ENCODE measurements around the gene METTL22. TPM values are rescaled to one million over a fixed set of nuclear protein-coding genes. Genes with fewer than 3 reads are reported as not detected.

METTL22 gene
- total RNA-seq, 4 donors from 2014 or later = 14.4 to 31.9 (median 24.8) TPM

DNA sequence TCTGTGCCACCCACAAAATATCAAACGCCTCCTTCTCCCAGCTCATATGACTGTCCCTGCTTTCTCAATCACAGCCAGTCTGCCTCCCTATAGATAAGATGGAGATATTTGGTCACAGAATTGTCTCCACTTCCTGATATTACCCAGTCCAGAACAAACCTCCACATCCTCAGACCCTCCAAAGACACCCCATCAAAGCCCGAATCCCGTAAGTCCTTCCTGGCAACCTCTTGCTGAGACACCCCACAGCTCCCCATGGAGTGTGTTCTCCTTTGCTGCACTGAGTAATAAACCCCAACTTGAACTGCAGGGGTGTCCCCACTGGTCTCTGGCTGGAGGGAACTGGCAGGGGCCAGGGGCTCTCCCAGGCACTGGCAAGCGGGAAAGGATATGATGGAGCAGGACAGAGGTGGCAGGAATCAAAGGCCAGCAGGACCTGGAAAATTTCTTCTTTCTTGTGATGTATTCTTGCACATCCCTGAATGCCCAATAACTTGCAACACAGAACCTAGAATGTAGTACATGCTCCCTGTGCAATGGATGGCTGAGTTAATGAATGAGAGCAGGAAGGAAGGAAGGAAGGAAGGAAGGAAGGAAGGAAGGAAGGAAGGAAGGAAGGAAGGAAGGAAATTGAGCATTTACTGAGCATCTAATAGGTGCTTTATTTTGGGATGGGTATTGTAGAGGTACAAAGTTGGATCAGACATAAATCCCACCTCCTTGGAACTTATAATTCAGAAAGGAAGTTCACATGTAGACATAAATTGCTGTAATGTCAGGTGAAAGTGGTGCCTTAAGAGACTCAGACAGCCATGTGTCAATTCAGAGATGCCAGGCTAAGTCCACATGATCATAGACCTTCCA, 45.1 kb upstream of the METTL22 start:
- TF ChIP-seq POLR2A (IDR thresholded peaks at IDR 0.05) = no peak
- no peak for TF ChIP-seq POLR2AphosphoS5 (IDR thresholded peaks at IDR 0.05)
- TF ChIP-seq CTCF (IDR thresholded peaks at IDR 0.05) = no peak
- no peak for TF ChIP-seq EP300 (IDR thresholded peaks at IDR 0.05)
- no peak overlapping the region for H3K4me3 ChIP-seq
- 76 to 85% methylated on average over 3 to 4 of the region's 4 CpGs for WGBS, 2 donors (ENCODE audit: low coverage in 1 of 2)
- H3K36me3 ChIP-seq = no peaks in the 10 kb centered on the region
- ATAC-seq = no peak
- H3K9me3 ChIP-seq = no peaks in the 10 kb centered on the region
- H3K4me1 ChIP-seq = no peaks in the 10 kb centered on the region
- H3K27ac ChIP-seq = no peak overlapping the region
- peaks cover 65% of the 10 kb centered on the region for H3K27me3 ChIP-seq

DNA sequence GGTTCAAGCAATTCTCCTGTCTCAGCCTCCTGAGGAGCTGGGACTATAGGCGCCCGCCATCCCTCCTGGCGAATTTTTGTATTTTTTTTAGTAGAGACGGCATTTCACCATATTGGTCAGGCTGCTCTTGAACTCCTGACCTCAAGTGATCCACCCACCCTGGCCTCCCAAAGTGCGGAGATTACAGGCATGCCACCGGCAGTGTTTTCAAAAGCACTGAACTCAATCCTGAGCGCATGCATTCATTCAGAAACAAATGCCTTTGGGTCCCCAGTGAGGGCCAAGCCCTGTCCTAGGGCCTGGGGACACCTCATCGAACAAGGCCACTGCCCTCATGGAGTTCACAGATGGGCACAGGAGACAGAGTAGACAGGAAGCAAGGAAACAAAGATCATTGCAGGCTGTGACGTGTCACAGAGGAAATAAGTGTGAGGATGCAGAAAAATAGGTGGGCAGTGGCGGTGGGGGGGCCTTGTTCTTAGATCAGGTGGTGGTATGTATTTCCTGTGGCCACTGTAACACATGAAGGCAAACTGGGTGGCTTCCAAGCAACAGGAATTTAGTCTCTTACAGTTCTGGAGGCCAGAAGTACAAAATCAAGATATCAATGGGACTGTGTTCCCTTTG, 43.7 kb upstream of the METTL22 start:
- no peak overlapping the region for H3K4me3 ChIP-seq
- WGBS, 2 donors (ENCODE audit: low coverage in 1 of 2) = 54 to 75% methylated on average over 2 to 5 of the region's 10 CpGs
- ATAC-seq = no peak
- H3K4me1 ChIP-seq = no peaks in the 10 kb centered on the region
- H3K27ac ChIP-seq = no peak overlapping the region
- no peaks in the 10 kb centered on the region for H3K9me3 ChIP-seq
- H3K27me3 ChIP-seq = peaks cover 56% of the 10 kb centered on the region
- TF ChIP-seq EP300 (IDR thresholded peaks at IDR 0.05) (no peak), POLR2AphosphoS5 (IDR thresholded peaks at IDR 0.05) (no peak), POLR2A (IDR thresholded peaks at IDR 0.05) (no peak), CTCF (IDR thresholded peaks at IDR 0.05) (no peak)
- no peaks in the 10 kb centered on the region for H3K36me3 ChIP-seq

GRCh38 chr16:8579559-8579958, 41.9 kb upstream of the METTL22 start:
- TF ChIP-seq CTCF (IDR thresholded peaks at IDR 0.05) (no peak), POLR2A (IDR thresholded peaks at IDR 0.05) (no peak), POLR2AphosphoS5 (IDR thresholded peaks at IDR 0.05) (no peak), EP300 (IDR thresholded peaks at IDR 0.05) (no peak)
- Histone ChIP-seq H3K9me3 (no peaks in the 10 kb centered on the region), H3K36me3 (no peaks in the 10 kb centered on the region), H3K27ac (no peak overlapping the region), H3K4me3 (no peak overlapping the region), H3K27me3 (peaks cover 50% of the 10 kb centered on the region), H3K4me1 (no peaks in the 10 kb centered on the region)
- ATAC-seq = no peak
- 76% methylated on average over 9 of the region's 9 CpGs; no CpG with 5 or more reads in 1 of the 2 donors for WGBS, 2 donors (ENCODE audit: low coverage in 1 of 2)

- TF ChIP-seq CTCF (IDR thresholded peaks at IDR 0.05) = no peak
- TF ChIP-seq EP300 (IDR thresholded peaks at IDR 0.05) = no peak
- TF ChIP-seq POLR2A (IDR thresholded peaks at IDR 0.05) = no peak
- no peak for TF ChIP-seq POLR2AphosphoS5 (IDR thresholded peaks at IDR 0.05)
- Histone ChIP-seq H3K4me3 (no peak overlapping the region), H3K4me1 (no peaks in the 10 kb centered on the region), H3K27ac (no peak overlapping the region), H3K27me3 (peaks cover 40% of the 10 kb centered on the region), H3K9me3 (no peaks in the 10 kb centered on the region), H3K36me3 (no peaks in the 10 kb centered on the region)
- ATAC-seq = peak; percentile 77
- 22 to 29% methylated on average over 4 to 6 of the region's 6 CpGs for WGBS, 2 donors (ENCODE audit: low coverage in 1 of 2)
Measured at GRCh38 chr16:8581831-8582580, 39.5 kb upstream of the METTL22 start.
